Fibroblast of peridontal ligament (primary cell): ENCODE results near the gene ADGRB2.
A peak's percentile ranks its signal among the peaks of the same experiment; 100 is the strongest.

Source experiments
- DNase-seq: peaks from one replicate; pipeline ENCODE4 v3.0.0-alpha.2; 2010; ENCODE audit errors: extremely low read depth

The ADGRB2 gene

DNA sequence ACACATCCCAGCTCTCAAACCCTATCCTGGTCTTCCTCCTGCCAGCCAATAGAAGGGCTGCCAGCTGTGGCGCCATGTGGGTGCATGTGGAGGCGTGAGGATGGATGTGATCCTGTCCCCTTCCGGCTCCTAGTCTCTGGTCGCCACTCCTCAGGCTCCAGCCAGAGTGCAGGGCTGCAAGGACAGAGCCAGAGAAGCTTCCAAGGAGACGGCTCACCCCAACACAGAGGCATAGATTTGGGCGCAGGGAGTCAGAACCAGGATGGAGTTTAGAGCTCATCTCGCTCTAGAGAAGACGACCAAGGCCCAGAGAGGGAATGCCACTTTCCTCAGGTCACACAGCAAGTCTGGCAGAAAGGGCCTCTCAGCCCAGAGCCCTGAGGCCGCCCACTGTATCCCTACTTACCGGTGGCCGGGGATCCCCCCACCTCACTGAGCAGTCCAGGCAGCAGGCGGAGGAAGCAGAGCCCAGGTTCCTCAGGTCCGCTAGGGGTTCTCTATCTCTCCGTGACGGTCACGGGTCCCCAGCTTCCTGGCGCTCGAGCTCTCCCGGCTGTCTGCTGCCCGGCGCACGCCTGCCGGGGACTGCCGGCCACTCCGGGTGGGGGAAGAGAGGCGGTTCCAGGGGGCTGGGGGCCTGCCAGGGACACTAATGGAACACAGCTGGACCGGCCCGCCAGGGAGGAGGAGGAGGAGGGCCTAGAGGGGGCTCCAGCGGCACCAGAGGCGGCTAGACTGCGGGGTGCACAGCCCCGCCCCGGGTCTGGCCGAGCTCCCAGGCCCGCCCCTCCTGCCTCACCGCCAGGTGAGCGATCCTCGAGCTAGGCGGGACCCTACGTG is 60.5 kb downstream of the ADGRB2 start, which contains the start of gene COL16A1:
TSS of gene COL16A1 (minus strand) at position 587 of the 840 bp plus-strand sequence. CDS start 1,824 bp downstream, outside the sequence.
- peak; percentile 77 for DNase-seq

- DNase-seq, result peak; percentile 16
Observed at GRCh38 chr1:31702836-31703404, 61.2 kb downstream of the ADGRB2 start.

DNA sequence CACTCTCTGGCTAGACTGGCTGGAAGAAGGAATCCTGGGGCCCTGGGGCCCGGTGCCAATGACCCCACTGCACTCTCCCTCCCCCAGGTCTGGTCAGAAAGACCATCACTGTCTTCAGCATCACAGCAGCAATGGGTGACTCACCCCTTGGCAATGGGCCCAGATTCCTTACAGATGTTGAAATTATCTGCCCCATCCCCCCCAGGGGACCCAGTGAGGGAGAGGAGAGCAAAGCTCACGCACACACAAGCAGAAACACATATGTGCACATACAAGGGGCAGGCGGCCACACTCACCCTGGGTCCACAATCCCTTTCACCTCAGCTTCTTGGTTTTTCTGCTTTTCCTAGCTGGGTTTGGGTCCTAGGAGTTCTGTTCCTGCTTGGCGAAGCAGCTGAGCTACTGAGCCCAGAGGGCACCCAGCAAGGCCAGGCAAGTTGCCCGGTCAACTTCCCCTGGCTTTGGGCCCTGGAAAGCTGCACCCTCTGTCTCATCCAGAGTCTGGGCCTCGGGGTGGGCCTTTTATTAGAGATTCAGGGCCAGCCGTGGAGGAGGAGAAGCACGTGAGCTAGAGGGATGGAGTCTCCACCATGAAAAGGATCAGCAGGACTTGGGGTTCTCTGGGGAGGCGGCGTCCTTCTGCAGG is 62.9 kb downstream of the ADGRB2 start:
- DNase-seq, result peak; percentile 97

DNA sequence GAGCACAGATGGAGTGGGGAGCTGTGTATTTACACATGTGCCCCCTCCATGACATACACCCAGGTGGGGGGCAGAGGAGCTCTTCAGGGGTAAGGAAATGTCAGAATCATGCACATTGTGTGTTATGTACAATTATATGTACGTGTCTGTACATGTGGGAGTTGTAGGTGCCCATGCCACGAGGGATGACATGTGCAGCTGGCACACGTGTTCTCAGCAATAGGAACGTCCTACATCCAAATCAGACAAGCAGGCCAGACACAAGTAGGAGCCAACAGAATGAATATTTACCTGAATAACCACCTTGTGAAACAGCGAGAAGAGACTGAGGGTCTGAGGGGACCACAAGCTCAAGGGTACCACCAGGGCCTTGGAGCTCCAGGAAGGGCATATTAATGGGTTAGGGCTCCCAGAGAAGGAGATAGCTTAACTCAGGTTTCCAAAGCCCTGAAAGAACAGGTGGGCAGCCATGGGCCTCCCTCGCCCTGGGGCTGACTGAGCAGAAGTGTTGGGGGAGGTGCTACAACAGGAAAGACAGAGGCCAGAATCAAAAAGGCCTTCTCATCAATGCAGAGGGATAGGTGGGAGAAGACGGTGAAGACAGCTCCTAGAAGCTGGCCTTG is 63.6 kb downstream of the ADGRB2 start:
- no peak for DNase-seq

DNA sequence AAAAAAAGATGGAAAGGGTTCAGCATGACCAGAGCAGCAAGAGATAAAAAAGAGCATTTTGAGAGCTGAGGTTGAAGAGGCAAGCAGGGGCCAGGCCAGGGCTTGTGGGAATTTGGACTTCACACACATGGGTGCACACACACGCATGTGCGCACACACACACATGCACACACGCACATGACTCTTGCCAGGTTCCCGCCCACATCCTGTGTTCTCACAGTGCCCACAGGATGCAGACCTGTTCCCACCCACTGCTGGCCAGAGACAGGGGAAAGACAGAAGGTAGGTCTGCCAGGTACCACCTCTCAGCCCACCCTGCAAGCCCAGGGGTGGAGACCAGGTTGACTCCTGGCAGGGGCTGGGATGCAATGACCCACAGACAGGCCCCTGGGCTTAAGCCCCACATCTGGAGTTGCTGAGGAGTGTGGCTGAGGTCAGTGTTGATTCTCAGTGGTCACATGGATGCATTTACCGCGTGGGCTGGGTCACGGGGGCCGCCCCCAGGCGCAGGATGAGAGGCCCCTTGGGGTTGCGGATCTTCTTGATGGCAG is 64.7 kb downstream of the ADGRB2 start:
- DNase-seq, result no peak

DNA sequence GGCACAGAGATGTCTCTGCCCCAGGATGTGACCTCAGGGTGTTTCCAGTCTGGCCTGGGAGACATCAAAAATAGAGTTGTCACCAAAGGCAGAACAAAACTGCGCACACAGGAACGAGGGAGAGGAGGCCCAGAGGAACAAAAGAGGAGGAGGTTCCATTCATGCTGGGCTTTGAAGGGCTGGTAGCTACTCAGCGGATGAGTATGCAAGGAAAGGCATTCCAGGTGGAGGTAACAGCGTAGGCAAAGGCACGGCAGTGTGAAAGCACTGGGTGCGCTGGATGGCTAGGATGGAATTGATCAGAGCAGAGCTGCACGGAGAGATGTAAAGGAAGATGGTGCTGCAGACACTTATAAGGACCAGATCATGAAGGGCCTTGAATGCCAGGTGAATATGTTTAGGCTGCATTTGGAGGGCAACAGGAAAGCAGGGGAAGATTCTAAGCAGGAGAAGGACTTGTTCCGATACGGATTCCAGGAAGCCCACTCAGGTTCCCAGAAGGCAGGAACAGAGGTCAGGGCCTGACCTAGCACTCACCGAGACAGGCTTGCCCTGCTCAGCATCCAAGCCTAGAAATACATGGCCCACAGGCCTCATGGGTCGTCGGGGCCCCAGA is 66.7 kb downstream of the ADGRB2 start:
- no peak for DNase-seq

GRCh38 chr1:31696242-31696641 is 67.9 kb downstream of the ADGRB2 start:
- no peak for DNase-seq

DNA sequence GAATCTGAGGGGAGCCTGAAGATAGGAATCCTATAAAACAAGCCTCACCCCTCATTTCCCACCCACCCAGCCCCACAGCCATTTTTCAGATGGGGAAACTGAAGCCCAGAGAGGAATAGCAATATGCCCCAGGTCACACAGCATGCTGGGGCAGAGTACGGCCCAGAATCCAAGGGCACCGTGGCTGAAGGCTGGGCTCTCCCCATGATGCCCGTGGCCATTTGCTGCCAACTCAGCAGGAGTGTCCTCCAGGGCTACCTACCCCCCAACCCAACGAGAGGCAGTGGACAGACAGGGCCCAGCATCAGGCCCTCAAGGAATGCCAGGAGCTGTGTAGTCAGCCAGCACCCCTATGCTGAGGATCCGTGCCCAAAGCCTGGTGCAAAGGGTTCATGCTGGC is 68.8 kb downstream of the ADGRB2 start:
- no peak for DNase-seq

GRCh38 chr1:31694964-31695313 is 69.2 kb downstream of the ADGRB2 start:
- DNase-seq, result no peak

GRCh38 chr1:31694069-31694963 is 69.8 kb downstream of the ADGRB2 start:
- peak; percentile 14 for DNase-seq

DNA sequence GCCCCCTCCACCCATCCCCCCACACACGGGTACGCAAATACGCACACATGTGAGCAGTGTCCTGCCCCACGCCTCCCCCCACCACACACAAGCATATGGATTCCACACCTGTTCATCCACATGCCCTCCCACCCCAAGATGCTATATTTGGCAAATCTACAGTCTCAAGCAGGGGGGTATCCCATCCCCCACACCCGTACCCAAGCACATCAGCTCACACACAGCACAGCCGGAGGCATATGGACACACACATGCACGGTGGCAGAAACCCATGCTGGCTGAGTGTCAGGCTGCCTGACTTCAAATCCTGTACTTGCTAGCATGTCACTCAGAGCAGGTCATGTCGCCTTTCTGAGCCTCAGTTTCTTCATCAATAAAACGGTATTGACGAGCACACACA is 70.9 kb downstream of the ADGRB2 start:
- DNase-seq, result no peak

GRCh38 chr1:31691951-31692350 is 72.2 kb downstream of the ADGRB2 start:
- no peak for DNase-seq

DNA sequence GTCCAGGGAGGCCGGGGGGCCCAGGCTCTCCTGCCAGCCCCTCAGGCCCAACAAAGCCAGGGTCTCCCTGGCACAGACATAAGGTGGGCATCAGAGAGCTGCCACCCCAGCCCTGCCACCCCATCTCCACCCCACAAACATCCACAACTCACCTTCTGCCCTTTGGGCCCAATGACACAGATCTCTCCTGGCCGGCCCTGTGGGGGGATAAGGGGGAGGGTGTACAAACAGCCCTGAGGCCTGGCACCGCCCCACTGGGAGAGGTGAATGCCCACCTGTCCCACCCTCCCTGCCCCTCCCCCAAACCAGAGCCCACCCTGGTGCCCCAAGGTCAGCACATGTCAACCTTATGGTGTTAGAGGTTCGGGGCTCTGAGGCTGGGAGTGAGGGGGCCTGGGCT is 72.7 kb downstream of the ADGRB2 start:
- no peak for DNase-seq

- no peak for DNase-seq
Observed at GRCh38 chr1:31690921-31691320, 73.2 kb downstream of the ADGRB2 start.

DNA sequence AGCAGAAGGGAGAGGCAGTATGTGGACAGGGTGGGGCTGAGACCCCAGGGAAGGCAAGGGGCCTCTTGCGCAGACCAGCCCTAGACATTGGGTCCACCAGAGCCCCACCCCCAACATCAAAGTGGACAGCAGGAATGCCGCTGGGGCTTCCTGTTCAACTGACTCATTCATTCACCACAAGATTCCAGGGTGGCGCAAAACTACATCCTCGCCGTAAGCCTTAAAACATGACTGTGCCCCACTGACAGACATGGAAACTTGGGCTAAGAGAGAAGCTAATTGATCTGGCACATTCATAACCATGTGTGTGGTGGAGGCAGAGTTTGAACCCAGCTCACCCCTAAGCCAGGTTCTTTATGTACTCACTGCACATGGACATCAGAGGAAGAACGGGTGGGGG is 74.3 kb downstream of the ADGRB2 start:
- DNase-seq, result peak; percentile 90

DNA sequence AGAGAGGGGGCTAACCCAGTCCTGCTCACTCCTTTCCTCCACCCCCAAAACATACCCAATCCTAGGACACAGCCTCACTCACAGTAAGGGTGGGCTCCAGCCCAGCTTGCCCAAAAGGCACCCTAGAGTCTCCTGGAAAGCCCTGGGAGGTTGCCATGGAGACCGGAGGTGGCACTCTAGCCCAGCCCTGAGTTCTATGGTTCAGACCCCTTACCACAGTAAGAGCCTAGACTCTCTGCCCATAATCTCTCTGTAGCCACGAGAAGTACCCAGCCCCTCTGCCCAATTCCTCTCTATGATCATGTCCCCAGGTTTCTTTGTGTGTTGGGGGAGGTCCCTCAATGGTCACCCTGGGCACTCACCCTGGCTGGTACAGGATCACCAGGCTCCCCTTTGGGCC is 74.8 kb downstream of the ADGRB2 start:
- DNase-seq, result no peak

GRCh38 chr1:31688233-31688918 is 75.8 kb downstream of the ADGRB2 start:
- DNase-seq, result no peak

DNA sequence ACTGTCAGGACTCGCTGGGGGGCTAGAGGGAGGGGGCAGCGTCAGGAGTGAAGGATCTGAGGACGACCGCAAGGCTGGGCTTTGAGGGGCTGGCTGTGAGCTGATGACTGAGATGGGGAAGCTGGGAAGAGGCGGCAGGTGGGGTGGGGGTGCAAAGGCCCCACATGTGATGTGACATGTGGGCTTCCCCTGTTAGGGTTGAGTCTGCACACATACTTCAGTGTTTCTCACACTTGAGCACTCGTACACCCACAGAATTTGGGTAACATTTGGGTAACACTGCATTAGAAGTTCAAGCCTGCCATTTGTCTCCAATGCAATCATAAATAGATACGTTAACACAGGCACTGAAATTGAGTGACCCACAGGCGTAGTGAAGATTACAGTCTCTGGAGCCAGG is 76.5 kb downstream of the ADGRB2 start:
- DNase-seq, result no peak

- no peak for DNase-seq
Observed at GRCh38 chr1:31685795-31686194, 78.3 kb downstream of the ADGRB2 start.

DNA sequence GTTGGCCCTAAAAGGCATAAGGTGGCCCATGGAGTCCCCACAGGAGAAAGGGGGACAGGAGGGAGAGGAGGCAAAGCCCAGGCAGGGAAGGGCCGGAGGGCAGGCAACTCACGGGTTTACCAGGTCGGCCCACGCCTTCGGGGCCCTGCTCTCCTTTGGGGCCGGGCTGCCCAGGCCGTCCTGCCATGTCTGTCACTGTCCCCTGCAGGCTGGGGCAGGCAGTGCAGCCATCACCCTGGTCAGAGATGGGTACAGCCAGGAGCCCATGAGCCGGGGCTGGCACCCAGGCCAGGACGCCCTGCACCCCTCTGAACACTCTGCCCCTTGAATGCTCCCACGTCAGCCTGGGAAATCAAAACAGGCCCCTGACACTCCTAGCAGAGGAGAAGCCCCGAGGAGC is 80.1 kb downstream of the ADGRB2 start:
- no peak for DNase-seq
